ENCODE measurements around the gene MAP6D1.

The MAP6D1 gene

DNA sequence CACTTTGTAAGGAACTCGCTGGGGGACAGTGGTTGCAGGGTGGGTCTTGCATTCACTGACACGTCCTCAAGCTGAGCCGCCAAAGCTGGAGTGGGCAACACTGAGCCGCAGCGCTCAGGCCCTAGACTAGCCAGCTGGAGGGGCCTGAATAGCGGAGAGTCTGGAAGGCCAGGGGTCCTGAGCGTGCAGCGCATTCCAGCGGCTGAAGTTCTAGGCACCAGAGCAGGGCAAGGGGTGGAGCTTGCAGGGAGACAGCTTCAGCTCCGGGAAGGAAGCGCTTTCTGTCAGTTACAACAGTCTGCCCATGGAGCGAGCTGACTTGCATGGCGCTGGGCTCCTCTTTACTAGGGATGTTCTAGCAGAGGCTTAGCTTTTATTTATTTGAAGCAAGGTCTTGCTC is 2.7 kb downstream of the MAP6D1 start:
- FAIRE-seq (no peak), DNase-seq (ENCODE audit: insufficient read length) (no peak)
- TF ChIP-seq TAF1 (IDR thresholded peaks at IDR 0.05; ENCODE audit: borderline replicate concordance, low read depth, low read length) (no peak), POLR2AphosphoS5 (IDR thresholded peaks at IDR 0.05; ENCODE audit: low read depth, low read length) (no peak), POLR2A (IDR thresholded peaks at IDR 0.05; ENCODE audit: low read depth, low read length) (no peak)

DNA sequence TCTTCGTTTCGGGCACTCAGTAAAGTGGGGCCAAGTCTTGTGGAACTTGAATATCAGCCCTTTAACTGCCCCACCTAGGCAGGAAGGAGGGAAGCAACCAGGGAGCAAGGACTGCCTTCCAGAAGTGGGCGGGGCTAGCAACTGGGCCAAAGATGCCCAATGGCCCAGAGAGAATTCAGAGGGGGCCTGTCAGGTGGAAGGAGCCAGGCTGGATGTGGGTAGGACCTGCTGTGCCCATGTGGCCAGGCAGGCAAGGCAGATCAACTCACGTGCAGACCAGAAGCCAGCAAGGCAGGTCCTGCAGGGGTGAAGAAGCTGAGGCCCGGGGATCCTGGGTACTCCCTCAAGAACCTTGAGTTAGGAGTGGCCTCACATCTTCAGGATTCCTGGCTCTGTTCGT is 5.5 kb downstream of the MAP6D1 start:
- DNase-seq (ENCODE audit: insufficient read length), result no peak
- no peak for TF ChIP-seq POLR2AphosphoS5 (IDR thresholded peaks at IDR 0.05; ENCODE audit: low read depth, low read length)
- FAIRE-seq, result no peak

DNA sequence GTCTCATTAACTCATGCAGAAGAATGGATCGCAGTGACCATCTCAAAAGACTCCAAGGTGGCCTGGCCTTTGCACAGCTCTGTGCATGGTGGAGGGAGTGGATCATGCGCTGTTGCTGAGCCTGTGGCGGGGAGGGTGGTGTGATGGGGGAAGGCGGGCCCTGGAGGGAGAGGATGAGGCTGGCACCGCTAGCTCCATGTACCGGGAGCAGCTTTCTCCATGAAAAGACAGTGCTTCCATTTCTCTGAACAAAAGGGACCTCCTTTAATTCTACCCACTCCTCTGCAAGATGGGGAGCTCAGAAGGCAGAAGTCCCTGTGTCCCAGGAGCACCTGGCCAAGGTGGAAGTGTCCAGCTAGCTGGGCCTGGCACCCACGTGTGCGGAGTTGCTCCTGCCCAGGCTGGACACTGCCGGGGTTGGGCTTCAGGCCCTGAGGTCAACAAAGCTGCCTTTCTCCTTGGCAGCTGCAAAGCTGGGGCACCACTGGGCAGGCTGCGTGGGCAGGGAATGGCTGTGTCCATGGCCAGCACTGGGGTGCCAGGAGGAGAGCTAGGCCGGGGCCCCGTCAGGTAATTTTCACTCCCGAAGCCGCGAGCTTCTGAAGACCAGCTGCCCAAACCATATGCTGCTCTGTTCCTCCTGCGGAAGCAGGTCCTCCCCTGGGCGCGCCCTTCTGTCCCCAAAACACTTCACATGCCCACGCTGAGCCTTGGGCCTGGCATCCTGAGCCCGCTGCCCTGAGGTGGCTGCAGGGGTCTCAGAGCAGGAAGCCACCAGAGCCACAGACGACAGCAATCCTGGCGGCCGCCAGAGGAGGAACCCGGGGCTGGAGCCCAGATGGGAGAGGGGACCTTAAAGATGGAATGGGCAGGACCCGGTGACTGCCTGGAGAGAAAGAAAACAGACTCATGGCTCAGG is 6.4 kb downstream of the MAP6D1 start:
- no peak for DNase-seq (ENCODE audit: insufficient read length)
- TF ChIP-seq POLR2A (IDR thresholded peaks at IDR 0.05; ENCODE audit: low read depth, low read length) (no peak), TAF1 (IDR thresholded peaks at IDR 0.05; ENCODE audit: borderline replicate concordance, low read depth, low read length) (no peak), POLR2AphosphoS5 (IDR thresholded peaks at IDR 0.05; ENCODE audit: low read depth, low read length) (no peak)

DNA sequence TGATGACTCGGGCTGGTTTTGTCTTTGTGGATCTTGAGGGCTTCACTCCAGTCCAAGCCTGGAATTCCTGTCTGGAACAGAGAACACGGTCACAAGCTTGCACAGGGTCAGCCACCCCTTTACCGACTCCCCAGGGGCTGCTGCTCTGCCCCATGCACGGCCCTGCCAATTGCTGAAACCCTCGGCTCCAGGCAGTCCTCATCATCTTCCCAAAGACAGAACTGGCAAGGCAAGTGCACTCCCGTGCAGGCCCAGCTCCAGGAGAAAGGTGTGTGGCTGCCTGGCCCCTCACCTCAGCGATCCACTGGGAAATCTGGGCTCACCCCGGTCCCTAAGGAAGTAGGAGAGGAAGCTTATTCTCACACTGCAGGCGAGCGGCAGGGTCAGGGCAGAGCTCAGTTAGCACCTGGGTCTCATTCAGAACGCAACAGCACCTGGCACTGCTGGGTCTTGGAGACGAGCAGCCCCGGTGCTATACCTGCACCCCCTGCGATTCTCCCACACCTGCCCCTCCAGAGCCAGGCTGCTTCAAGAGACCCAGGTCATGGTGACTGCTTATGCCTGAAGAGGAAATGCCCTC is 7.2 kb downstream of the MAP6D1 start:
- FAIRE-seq, result no peak
- TF ChIP-seq TAF1 (IDR thresholded peaks at IDR 0.05; ENCODE audit: borderline replicate concordance, low read depth, low read length), result no peak
- no peak for TF ChIP-seq POLR2AphosphoS5 (IDR thresholded peaks at IDR 0.05; ENCODE audit: low read depth, low read length)
- no peak for TF ChIP-seq POLR2A (IDR thresholded peaks at IDR 0.05; ENCODE audit: low read depth, low read length)
- DNase-seq (ENCODE audit: insufficient read length), result no peak

More for the DNA sequence above, 6.4 kb downstream of the MAP6D1 start:
- FAIRE-seq, result no peak

GRCh38 chr3:183817639-183818038 is 7.7 kb downstream of the MAP6D1 start:
- no peak for TF ChIP-seq TAF1 (IDR thresholded peaks at IDR 0.05; ENCODE audit: borderline replicate concordance, low read depth, low read length)
- TF ChIP-seq POLR2AphosphoS5 (IDR thresholded peaks at IDR 0.05; ENCODE audit: low read depth, low read length), result no peak
- TF ChIP-seq POLR2A (IDR thresholded peaks at IDR 0.05; ENCODE audit: low read depth, low read length), result no peak
- no peak for FAIRE-seq
- DNase-seq (ENCODE audit: insufficient read length), result no peak

DNA sequence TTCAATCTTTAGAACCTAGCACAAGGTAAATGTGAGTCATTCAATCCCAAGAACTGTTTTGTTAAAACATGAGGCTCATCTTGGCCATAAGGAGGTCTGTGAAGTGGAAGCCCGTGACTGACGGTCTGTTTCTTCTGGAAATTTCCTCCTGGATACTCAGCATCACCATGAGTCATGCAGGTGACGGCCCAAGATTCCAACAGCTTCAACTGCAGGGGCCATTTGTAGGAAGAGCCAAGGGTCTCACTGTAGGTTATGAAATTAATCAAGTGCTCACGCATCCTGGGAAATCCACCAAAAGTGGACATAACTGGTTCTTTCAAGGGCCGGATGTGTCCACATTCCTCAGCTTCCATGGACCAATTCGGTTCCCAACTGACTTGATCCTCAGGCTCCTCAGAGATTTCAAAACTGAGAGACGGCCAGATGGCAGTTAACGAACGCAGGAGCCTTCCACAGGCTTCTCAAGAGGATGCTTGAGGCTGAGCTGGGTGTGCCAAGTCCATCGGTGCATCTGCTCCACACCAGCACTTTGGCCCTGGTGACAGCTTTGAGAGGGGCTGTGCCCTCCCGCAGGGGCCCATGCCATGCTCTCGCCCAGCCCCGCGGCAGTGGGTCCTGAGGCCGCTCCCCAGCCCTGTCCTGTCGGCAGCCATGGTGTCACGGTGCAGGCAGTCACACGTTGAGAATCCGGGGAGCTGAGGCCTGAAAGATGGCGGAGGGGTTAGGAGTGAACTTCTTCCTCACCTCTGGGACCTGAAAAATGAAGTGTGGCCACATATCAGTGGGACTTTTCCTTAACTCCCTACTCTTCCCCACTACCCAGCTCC is 8.5 kb downstream of the MAP6D1 start:
- DNase-seq (ENCODE audit: insufficient read length) (no peak), FAIRE-seq (no peak)
- TF ChIP-seq POLR2AphosphoS5 (IDR thresholded peaks at IDR 0.05; ENCODE audit: low read depth, low read length) (no peak), TAF1 (IDR thresholded peaks at IDR 0.05; ENCODE audit: borderline replicate concordance, low read depth, low read length) (no peak), POLR2A (IDR thresholded peaks at IDR 0.05; ENCODE audit: low read depth, low read length) (no peak)

DNA sequence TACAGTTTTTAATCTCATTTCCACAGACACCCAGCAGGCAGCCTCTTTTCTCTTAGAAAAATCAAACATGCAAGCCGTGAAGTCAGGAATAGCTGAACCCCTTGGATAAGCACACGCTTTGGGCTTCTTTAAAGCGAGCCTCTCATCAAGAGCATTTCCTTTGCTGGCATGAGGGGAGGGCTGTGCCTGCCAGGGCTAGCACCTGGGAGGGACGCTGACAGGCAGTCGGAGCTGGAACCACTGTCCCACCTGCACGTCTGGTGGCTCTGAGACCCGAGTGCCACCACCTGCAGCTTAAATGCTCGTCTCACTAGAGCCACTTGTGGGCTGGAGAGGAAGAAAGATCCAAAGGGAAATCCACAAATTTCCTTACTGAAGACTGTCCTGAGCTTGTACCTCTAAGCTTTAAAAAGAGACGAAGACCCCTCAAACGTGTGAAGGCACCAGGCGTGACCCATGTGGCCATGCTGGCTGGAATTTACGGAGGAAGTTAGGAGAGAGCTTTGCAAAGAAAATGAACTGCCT is 9.4 kb downstream of the MAP6D1 start:
- TF ChIP-seq POLR2AphosphoS5 (IDR thresholded peaks at IDR 0.05; ENCODE audit: low read depth, low read length) (no peak), TAF1 (IDR thresholded peaks at IDR 0.05; ENCODE audit: borderline replicate concordance, low read depth, low read length) (no peak), POLR2A (IDR thresholded peaks at IDR 0.05; ENCODE audit: low read depth, low read length) (no peak)
- no peak for FAIRE-seq
- no peak for DNase-seq (ENCODE audit: insufficient read length)

DNA sequence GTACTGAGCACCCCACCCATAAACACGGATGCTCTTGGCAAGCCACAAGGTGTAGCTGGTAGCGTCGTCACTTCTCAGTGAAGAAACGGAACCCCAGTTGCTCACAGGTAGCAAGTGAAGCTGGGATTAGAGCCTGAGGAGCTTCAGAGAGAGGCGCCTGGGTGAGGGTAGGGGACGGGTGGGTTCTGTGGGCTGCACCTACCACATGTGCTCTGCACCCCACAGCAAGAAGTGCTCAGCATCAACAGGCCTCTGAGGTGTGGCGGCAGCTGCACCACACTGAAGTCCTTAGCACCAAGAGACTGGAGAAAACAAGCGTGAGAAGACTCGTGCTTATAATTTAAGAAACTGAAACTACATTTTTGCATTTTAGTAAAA is 9.8 kb downstream of the MAP6D1 start:
- no peak for DNase-seq (ENCODE audit: insufficient read length)
- FAIRE-seq, result no peak
- no peak for TF ChIP-seq TAF1 (IDR thresholded peaks at IDR 0.05; ENCODE audit: borderline replicate concordance, low read depth, low read length)
- no peak for TF ChIP-seq POLR2A (IDR thresholded peaks at IDR 0.05; ENCODE audit: low read depth, low read length)
- TF ChIP-seq POLR2AphosphoS5 (IDR thresholded peaks at IDR 0.05; ENCODE audit: low read depth, low read length), result no peak

DNA sequence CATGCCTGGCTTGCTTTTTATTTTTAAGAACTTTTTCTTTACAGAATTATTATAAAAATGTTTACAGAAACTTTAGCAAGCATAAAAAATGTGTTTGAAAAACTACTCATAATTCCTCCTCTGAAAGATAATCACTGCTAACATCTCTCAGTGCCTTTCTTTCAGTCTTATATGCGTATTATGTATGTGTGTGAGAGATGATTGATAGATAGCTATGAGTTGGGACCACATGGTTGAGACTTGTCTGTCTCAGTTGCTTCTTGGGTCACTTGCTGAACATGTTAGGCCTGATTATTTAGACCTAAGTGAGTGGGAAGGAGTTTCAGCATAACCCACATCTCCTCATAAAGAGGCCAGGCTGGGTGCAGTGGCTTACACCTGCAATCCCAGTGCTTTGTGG is 11.1 kb downstream of the MAP6D1 start:
- no peak for FAIRE-seq

GRCh38 chr3:183812761-183813445 is 12.5 kb downstream of the MAP6D1 start:
- TF ChIP-seq POLR2A (IDR thresholded peaks at IDR 0.05; ENCODE audit: low read depth, low read length) (no peak), POLR2AphosphoS5 (IDR thresholded peaks at IDR 0.05; ENCODE audit: low read depth, low read length) (0 out of 2 replicates have a peak, but pooled peaks have one; percentile 23), TAF1 (IDR thresholded peaks at IDR 0.05; ENCODE audit: borderline replicate concordance, low read depth, low read length) (no peak)
- FAIRE-seq (no peak), DNase-seq (ENCODE audit: insufficient read length) (no peak)

More for the DNA sequence above, 11.1 kb downstream of the MAP6D1 start:
- TF ChIP-seq POLR2A (IDR thresholded peaks at IDR 0.05; ENCODE audit: low read depth, low read length) (no peak), TAF1 (IDR thresholded peaks at IDR 0.05; ENCODE audit: borderline replicate concordance, low read depth, low read length) (no peak), POLR2AphosphoS5 (IDR thresholded peaks at IDR 0.05; ENCODE audit: low read depth, low read length) (no peak)
- no peak for DNase-seq (ENCODE audit: insufficient read length)

DNA sequence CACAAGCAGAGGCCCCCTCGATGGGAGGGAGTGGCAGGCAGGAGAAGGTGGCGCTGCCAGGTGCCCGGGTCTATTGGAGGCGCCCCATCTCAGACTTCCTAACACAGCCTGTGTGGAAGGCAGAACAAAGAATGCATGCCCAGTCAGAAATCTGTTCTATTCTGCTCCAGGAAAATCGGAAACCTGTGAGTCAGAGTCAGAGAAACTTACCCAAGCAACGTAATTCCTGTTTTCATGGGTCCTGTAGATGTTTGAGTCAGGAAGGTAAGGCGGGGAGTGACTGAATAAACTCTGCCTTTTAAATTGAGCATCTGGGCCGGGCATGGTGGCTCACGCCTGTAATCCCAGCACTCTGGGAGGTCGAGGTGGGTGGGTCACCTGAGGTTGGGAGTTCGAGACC is 13.7 kb downstream of the MAP6D1 start:
- DNase-seq (ENCODE audit: insufficient read length) (no peak), FAIRE-seq (no peak)
- TF ChIP-seq POLR2AphosphoS5 (IDR thresholded peaks at IDR 0.05; ENCODE audit: low read depth, low read length) (no peak), POLR2A (IDR thresholded peaks at IDR 0.05; ENCODE audit: low read depth, low read length) (no peak), TAF1 (IDR thresholded peaks at IDR 0.05; ENCODE audit: borderline replicate concordance, low read depth, low read length) (no peak)
